Loucy (cell line): ENCODE measurements around the gene CTIF.

Experiments
- H2AFZ ChIP-seq: fragments of 200-600 bp; sonication (generic); 2 replicates; pipeline ENCODE4 v1.6.0; 2016; ENCODE audit warnings: antibody characterized with exemption, mild to moderate bottlenecking, low read length, moderate library complexity
- H3F3A ChIP-seq: fragments of 200-600 bp; 2 replicates; pipeline ENCODE4 v1.6.0; 2016; ENCODE audit warnings: antibody characterized with exemption, low read depth, mild to moderate bottlenecking
- H3K27me3 ChIP-seq: fragments of 200-600 bp; sonication (generic); 2 replicates; pipeline ENCODE4 v1.6.1; 2014; ENCODE audit warnings: low read length, mild to moderate bottlenecking; ENCODE audit not compliant: insufficient read depth, poor library complexity, severe bottlenecking
- H3K36me3 ChIP-seq: fragments of 200-600 bp; sonication (generic); 2 replicates; pipeline ENCODE4 v1.6.1; 2016; ENCODE audit warnings: low read length; ENCODE audit not compliant: insufficient read depth
- H3K4me1 ChIP-seq: fragments of 200-600 bp; sonication (generic); 2 replicates; pipeline ENCODE4 v1.5.1; 2014; ENCODE audit warnings: low read length, mild to moderate bottlenecking; ENCODE audit not compliant: insufficient read depth, poor library complexity, severe bottlenecking
- H3K4me2 ChIP-seq: fragments of 200-600 bp; sonication (generic); 2 replicates; pipeline ENCODE4 v1.6.0; 2014; ENCODE audit warnings: antibody characterized with exemption, low read length, low read depth, mild to moderate bottlenecking; ENCODE audit not compliant: poor library complexity, severe bottlenecking
- H3K4me3 ChIP-seq: fragments of 200-600 bp; sonication (generic); 2 replicates; pipeline ENCODE4 v1.5.1; 2014; ENCODE audit warnings: low read length, mild to moderate bottlenecking, mixed read lengths; ENCODE audit not compliant: poor library complexity, severe bottlenecking
- H3K79me2 ChIP-seq: fragments of 200-600 bp; sonication (generic); 2 replicates; pipeline ENCODE4 v1.6.1; 2014; ENCODE audit warnings: low read length; ENCODE audit not compliant: insufficient read depth
- H3K9ac ChIP-seq: fragments of 200-600 bp; sonication (generic); 2 replicates; pipeline ENCODE4 v1.6.0; 2014; ENCODE audit warnings: mild to moderate bottlenecking, low read depth, low read length, moderate library complexity; ENCODE audit not compliant: poor library complexity, severe bottlenecking
- H3K9me2 ChIP-seq: fragments of 200-600 bp; sonication (generic); replicated peaks from 2 replicates; pipeline ENCODE4 v1.6.1; 2016; ENCODE audit warnings: low read depth, low read length, mixed read lengths
- H3K9me3 ChIP-seq: fragments of 200-600 bp; sonication (generic); 2 replicates; pipeline ENCODE4 v1.6.1; 2014; ENCODE audit warnings: mild to moderate bottlenecking, antibody characterized with exemption, low read length, low read depth; ENCODE audit not compliant: insufficient read depth
- H4K20me1 ChIP-seq: fragments of 200-600 bp; sonication (generic); 2 replicates; pipeline ENCODE4 v1.6.0; 2014; ENCODE audit warnings: antibody characterized with exemption, low read length, mild to moderate bottlenecking; ENCODE audit not compliant: insufficient read depth, poor library complexity, severe bottlenecking
- CTCF ChIP-seq: fragments of 200-600 bp; sonication (generic); conservative IDR thresholded peaks from 2 replicates; pipeline ENCODE4 v1.5.1; 2014; ENCODE audit warnings: mild to moderate bottlenecking, antibody characterized with exemption, low read length
- EZH2phosphoT487 ChIP-seq: fragments of 200-600 bp; IDR thresholded peaks from 2 replicates; pipeline ENCODE4 v1.6.1; 2018; ENCODE audit warnings: antibody characterized with exemption, mild to moderate bottlenecking, moderate library complexity, borderline replicate concordance

Gene CTIF

GRCh38 chr18:48850822-48851598 lies 312.2 kb downstream of the CTIF start:
- Histone ChIP-seq H3K9me3 (no peaks in the 10 kb centered on the region), H3K4me1 (no peaks in the 10 kb centered on the region), H3K27me3 (no peaks in the 10 kb centered on the region), H3K9ac (no peak overlapping the region), H4K20me1 (no peaks in the 10 kb centered on the region), H3F3A (no peaks in the 10 kb centered on the region), H3K36me3 (no peaks in the 10 kb centered on the region), H3K9me2 (no peaks in the 10 kb centered on the region), H3K4me3 (no peak overlapping the region), H2AFZ (no peak overlapping the region), H3K4me2 (no peak overlapping the region), H3K79me2 (no peaks in the 10 kb centered on the region)
- no peak for TF ChIP-seq EZH2phosphoT487
- TF ChIP-seq CTCF: no peak

GRCh38 chr18:48851599-48851960 lies 312.7 kb downstream of the CTIF start:
- Histone ChIP-seq H3K9me3 (no peaks in the 10 kb centered on the region), H3F3A (no peaks in the 10 kb centered on the region), H3K4me2 (no peak overlapping the region), H4K20me1 (no peaks in the 10 kb centered on the region), H3K79me2 (no peaks in the 10 kb centered on the region), H3K9me2 (no peaks in the 10 kb centered on the region), H3K4me1 (no peaks in the 10 kb centered on the region), H2AFZ (no peak overlapping the region), H3K9ac (no peak overlapping the region), H3K36me3 (no peaks in the 10 kb centered on the region), H3K27me3 (no peaks in the 10 kb centered on the region), H3K4me3 (no peak overlapping the region)
- TF ChIP-seq CTCF (no peak), EZH2phosphoT487 (no peak)

- H3K9me3 ChIP-seq: no peaks in the 10 kb centered on the region
- H3K9me2 ChIP-seq: no peaks in the 10 kb centered on the region
- H3K4me2 ChIP-seq: no peak overlapping the region
- TF ChIP-seq CTCF (no peak), EZH2phosphoT487 (no peak)
- peaks cover 2% of the 10 kb centered on the region; the same call in 1 of the 2 replicates for H3K36me3 ChIP-seq
- H3K79me2 ChIP-seq: no peaks in the 10 kb centered on the region
- H4K20me1 ChIP-seq: no peaks in the 10 kb centered on the region
- H3K27me3 ChIP-seq: no peaks in the 10 kb centered on the region
- H3K9ac ChIP-seq: no peak overlapping the region
- H3K4me1 ChIP-seq: no peaks in the 10 kb centered on the region
- no peak overlapping the region for H2AFZ ChIP-seq
- H3K4me3 ChIP-seq: no peak overlapping the region
- H3F3A ChIP-seq: no peaks in the 10 kb centered on the region
Observed at GRCh38 chr18:48852292-48852691, 313.5 kb downstream of the CTIF start.
